Adipose tissue (tissue), 3 donors: ENCODE results near the gene RHBDF1. TPM values are rescaled to one million over a fixed set of nuclear protein-coding genes. Genes with fewer than 3 reads are reported as not detected.
"Not testable (repeated sequence)": the region's sequence is repeated elsewhere in the genome, so short reads cannot be mapped to it uniquely, and the experiment has no call there.

Source experiments
- H3K27ac ChIP-seq: one replicate; pipeline ENCODE4 v1.5.1; 2013; ENCODE audit warnings: low read depth, low read length
- WGBS, 3 donors: extraction: QIAGEN DNeasy Blood & Tissue Kit; methylation state at CpG; one replicate each; pipeline ENCODE4 v1.1.7; 2013; 5-methylcytosine and 5-hydroxymethylcytosine counted together
- polyA plus RNA-seq, 3 donors: library from polyadenylated mRNA; stranded (reverse); fragments of 200-250 nt; gene quantifications; one replicate each; pipeline ENCODE4 v1.2.3, GENCODE V29; 2013
- donor health status: healthy with polysubstance abuse.
- donor health status: Bipolar disorder and iron deficiency.
- donor health status: healthy.

The RHBDF1 gene
- polyA plus RNA-seq, 3 donors: 12.2 to 35.7 (median 33.0) TPM

- WGBS, 3 donors: 86 to 93% (median 87%) methylated on average over 15 of the region's 15 CpGs
These were observed 21.5 kb downstream of the RHBDF1 start for GRCh38 chr16:50769-51591.

GRCh38 chr16:47234-47633 lies 25.2 kb downstream of the RHBDF1 start:
- 89 to 96% (median 95%) methylated on average over 7 of the region's 7 CpGs for WGBS, 3 donors
- no peak overlapping the region for H3K27ac ChIP-seq

More at GRCh38 chr16:50769-51591, 21.5 kb downstream of the RHBDF1 start:
- no peak overlapping the region for H3K27ac ChIP-seq

- H3K27ac ChIP-seq: not testable (repeated sequence)
- 94 to 98% (median 96%) methylated on average over 7 of the region's 7 CpGs for WGBS, 3 donors
These were observed 25.9 kb downstream of the RHBDF1 start for GRCh38 chr16:46510-46909.

- no peak overlapping the region for H3K27ac ChIP-seq
- WGBS, 3 donors: 79 to 92% (median 87%) methylated on average over 5 of the region's 5 CpGs
These were observed 27.0 kb downstream of the RHBDF1 start for GRCh38 chr16:45454-45853.

- H3K27ac ChIP-seq: no peak overlapping the region
- 90 to 98% (median 96%) methylated on average over 8 of the region's 8 CpGs for WGBS, 3 donors
These were observed 27.8 kb downstream of the RHBDF1 start for GRCh38 chr16:44655-45054.

- WGBS, 3 donors: 82 to 86% (median 84%) methylated on average over 5 of the region's 5 CpGs
These were observed 29.1 kb downstream of the RHBDF1 start for GRCh38 chr16:43294-43693.

GRCh38 chr16:42691-43090 lies 29.7 kb downstream of the RHBDF1 start:
- no peak overlapping the region for H3K27ac ChIP-seq
- 83 to 91% (median 83%) methylated on average over 4 of the region's 4 CpGs for WGBS, 3 donors

More at GRCh38 chr16:43294-43693, 29.1 kb downstream of the RHBDF1 start:
- H3K27ac ChIP-seq: no peak overlapping the region

- no peak overlapping the region for H3K27ac ChIP-seq
- WGBS, 3 donors: 88 to 90% (median 90%) methylated on average over 10 to 11 of the region's 11 CpGs
These were observed 30.4 kb downstream of the RHBDF1 start for GRCh38 chr16:42069-42457.

GRCh38 chr16:41439-42068 lies 30.9 kb downstream of the RHBDF1 start:
- H3K27ac ChIP-seq: no peak overlapping the region
- WGBS, 3 donors: 78 to 93% (median 89%) methylated on average over 18 to 22 of the region's 22 CpGs

- WGBS, 3 donors: 73 to 84% (median 74%) methylated on average over 13 of the region's 13 CpGs
- no peak overlapping the region for H3K27ac ChIP-seq
These were observed 33.2 kb downstream of the RHBDF1 start for GRCh38 chr16:38941-39892.

- H3K27ac ChIP-seq: not testable (repeated sequence)
- WGBS, 3 donors: 79 to 89% (median 88%) methylated on average over 11 of the region's 11 CpGs
These were observed 34.2 kb downstream of the RHBDF1 start for GRCh38 chr16:38206-38605.

GRCh38 chr16:37511-37910 lies 34.9 kb downstream of the RHBDF1 start:
- no peak overlapping the region for H3K27ac ChIP-seq
- 77 to 91% (median 78%) methylated on average over 5 of the region's 5 CpGs for WGBS, 3 donors

GRCh38 chr16:36336-36984 lies 36.0 kb downstream of the RHBDF1 start:
- WGBS, 3 donors: 59 to 94% (median 88%) methylated on average over 15 of the region's 15 CpGs
- no peak overlapping the region for H3K27ac ChIP-seq

GRCh38 chr16:35678-36305 lies 36.6 kb downstream of the RHBDF1 start:
- 86 to 90% (median 89%) methylated on average over 11 of the region's 11 CpGs for WGBS, 3 donors
- no peak overlapping the region for H3K27ac ChIP-seq

GRCh38 chr16:35011-35677 lies 37.3 kb downstream of the RHBDF1 start:
- WGBS, 3 donors: 51 to 74% (median 61%) methylated on average over 17 of the region's 17 CpGs
- H3K27ac ChIP-seq: no peak overlapping the region

- H3K27ac ChIP-seq: no peak overlapping the region
These were observed 37.8 kb downstream of the RHBDF1 start for GRCh38 chr16:34648-34987.

GRCh38 chr16:33877-34647 lies 38.4 kb downstream of the RHBDF1 start:
- no peak overlapping the region for H3K27ac ChIP-seq
- WGBS, 3 donors: 85 to 87% (median 85%) methylated on average over 21 of the region's 21 CpGs

More at GRCh38 chr16:34648-34987, 37.8 kb downstream of the RHBDF1 start:
- 27 to 70% (median 30%) methylated on average over 6 of the region's 6 CpGs for WGBS, 3 donors
